Right lobe of liver (tissue), 4 donors: Measurements from ENCODE around the gene KIAA0319L.

ENCODE experiments used
- POLR2A ChIP-seq: fragments of 450-650 bp; IDR thresholded peaks from one replicate; pipeline ENCODE4 v1.6.1; 2017; ENCODE audit warnings: antibody characterized with exemption, mild to moderate bottlenecking
- TF ChIP-seq, protein P1 (sequence below), 4 donors: fragments of 200-600 bp in 3 of 4; fragments of 450-650 bp in 1 of 4; IDR thresholded peaks; one replicate each; pipeline versions ENCODE4 v1.5.1 to v1.8.0; 2016 to 2022; ENCODE audit warnings: antibody characterized with exemption in 4 of 4, mild to moderate bottlenecking in 2 of 4
- donor health status: DM: no; HTN: no; CAD: no.
- donor health status: DM: no; HTN: no; CAD: no.
- donor health status: DM: no; HTN: yes; CAD: no.

DNA sequence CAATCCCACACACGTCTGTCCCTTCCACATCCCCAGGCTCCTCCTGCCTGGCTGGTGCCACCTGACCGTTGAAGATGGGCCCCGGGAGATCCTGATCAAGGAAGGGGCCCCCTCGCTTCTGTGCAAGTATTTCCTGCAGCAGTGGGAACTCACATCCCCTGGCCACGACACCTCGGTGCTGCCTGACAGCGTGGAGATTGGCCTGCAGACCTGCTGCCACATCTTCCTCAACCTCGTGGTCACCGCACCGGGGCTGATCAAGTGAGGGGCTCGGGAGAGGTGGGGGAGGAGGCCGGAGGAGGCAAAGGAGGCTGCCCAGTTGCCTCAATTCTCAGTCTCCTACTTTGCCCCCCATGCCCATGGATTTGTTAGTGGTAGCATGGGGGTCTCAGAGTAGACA, 6.0 kb upstream of the KIAA0319L start:
- TF ChIP-seq, protein P1, sequence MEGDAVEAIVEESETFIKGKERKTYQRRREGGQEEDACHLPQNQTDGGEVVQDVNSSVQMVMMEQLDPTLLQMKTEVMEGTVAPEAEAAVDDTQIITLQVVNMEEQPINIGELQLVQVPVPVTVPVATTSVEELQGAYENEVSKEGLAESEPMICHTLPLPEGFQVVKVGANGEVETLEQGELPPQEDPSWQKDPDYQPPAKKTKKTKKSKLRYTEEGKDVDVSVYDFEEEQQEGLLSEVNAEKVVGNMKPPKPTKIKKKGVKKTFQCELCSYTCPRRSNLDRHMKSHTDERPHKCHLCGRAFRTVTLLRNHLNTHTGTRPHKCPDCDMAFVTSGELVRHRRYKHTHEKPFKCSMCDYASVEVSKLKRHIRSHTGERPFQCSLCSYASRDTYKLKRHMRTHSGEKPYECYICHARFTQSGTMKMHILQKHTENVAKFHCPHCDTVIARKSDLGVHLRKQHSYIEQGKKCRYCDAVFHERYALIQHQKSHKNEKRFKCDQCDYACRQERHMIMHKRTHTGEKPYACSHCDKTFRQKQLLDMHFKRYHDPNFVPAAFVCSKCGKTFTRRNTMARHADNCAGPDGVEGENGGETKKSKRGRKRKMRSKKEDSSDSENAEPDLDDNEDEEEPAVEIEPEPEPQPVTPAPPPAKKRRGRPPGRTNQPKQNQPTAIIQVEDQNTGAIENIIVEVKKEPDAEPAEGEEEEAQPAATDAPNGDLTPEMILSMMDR (IDR thresholded peaks at IDR 0.05), result no peak
- no peak for TF ChIP-seq POLR2A
